ENCODE data around the gene OR13J1.

Gene OR13J1

DNA sequence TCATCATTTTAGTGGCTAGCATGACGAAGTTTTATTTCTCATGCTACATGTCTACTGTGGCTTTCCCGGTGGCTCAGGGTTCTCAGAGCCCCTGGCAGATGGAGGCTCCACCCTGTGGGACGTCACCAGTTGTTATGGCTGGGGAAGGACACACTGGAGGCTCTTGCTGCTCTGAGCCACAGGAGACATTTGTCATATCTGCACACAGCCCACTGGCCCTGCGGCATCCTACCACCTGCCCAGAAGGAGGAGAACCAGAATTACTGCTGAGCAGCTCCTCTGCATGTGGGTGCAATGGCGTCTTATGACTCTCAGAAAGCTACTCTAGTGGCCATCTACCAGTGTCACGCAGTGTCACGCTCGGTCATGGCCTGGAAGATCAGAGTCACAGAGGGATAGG, 6.6 kb downstream of the OR13J1 start:
- no peak for DNase-seq (ENCODE audit: low read depth)
- TF ChIP-seq, protein P1, sequence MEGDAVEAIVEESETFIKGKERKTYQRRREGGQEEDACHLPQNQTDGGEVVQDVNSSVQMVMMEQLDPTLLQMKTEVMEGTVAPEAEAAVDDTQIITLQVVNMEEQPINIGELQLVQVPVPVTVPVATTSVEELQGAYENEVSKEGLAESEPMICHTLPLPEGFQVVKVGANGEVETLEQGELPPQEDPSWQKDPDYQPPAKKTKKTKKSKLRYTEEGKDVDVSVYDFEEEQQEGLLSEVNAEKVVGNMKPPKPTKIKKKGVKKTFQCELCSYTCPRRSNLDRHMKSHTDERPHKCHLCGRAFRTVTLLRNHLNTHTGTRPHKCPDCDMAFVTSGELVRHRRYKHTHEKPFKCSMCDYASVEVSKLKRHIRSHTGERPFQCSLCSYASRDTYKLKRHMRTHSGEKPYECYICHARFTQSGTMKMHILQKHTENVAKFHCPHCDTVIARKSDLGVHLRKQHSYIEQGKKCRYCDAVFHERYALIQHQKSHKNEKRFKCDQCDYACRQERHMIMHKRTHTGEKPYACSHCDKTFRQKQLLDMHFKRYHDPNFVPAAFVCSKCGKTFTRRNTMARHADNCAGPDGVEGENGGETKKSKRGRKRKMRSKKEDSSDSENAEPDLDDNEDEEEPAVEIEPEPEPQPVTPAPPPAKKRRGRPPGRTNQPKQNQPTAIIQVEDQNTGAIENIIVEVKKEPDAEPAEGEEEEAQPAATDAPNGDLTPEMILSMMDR (conservative IDR thresholded peaks at IDR 0.05; ENCODE audit: low read length): no peak
- no peak overlapping the region for H3K4me3 ChIP-seq (ENCODE audit: low read length)

DNA sequence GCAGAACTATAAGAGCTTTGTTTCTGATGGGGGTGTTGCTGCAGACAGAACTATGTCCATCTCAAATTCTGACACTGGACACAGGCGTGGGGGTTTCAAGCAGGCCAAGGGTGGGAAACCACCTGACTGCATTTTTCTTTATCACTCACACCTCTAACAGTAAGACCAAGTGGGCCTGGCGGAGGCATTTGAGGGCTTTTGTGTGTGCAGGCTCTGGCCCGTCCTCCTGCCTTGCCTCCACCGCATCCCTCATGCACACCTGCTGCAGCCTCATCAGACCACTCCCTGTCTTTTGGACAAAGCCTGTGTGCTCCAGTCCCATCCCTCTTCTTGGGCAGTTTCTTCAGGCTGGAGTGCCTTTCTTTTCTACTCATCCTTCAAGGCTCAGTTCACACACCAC, 7.9 kb downstream of the OR13J1 start:
- H3K4me3 ChIP-seq (ENCODE audit: low read length): no peak overlapping the region
- TF ChIP-seq, protein P1 (conservative IDR thresholded peaks at IDR 0.05; ENCODE audit: low read length): no peak
- no peak for DNase-seq (ENCODE audit: low read depth)

DNA sequence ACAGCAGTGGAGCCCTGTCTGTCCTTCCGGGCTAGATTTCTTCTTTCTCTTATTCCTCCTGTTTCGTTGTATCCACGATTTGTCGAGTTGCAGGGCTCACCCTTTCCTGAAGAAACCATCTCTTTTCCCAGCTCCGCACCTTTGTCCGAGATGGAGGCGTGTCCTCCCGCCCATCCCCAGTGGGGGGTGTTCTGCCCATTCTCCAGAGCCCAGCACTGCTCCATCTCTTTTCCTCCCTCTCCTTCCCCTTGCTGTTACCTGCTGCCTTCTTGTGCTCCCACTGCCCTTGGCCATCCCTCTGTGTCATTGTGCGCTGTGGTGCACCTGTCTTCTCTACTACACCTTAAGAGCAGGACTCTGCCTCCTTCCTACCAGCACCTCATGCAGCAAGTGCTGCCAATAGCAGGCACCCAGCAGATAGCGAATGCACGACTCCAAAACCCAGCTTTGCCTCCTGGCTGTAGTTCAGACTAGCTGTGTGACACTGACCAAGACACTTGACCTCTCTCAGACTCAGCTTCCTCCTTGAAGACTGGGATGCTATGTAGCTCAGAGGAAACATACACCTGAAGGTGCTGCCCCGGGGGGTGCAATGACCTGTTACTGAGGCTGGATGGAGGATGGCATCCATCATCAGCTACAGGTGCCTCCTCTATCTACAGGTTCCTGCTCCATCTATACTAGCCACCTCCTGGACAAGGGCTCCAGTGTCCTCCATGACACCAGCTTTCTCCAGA, 8.9 kb downstream of the OR13J1 start:
- no peak overlapping the region for H3K4me3 ChIP-seq (ENCODE audit: low read length)
- TF ChIP-seq, protein P1 (conservative IDR thresholded peaks at IDR 0.05; ENCODE audit: low read length): no peak
- no peak for DNase-seq (ENCODE audit: low read depth)

DNA sequence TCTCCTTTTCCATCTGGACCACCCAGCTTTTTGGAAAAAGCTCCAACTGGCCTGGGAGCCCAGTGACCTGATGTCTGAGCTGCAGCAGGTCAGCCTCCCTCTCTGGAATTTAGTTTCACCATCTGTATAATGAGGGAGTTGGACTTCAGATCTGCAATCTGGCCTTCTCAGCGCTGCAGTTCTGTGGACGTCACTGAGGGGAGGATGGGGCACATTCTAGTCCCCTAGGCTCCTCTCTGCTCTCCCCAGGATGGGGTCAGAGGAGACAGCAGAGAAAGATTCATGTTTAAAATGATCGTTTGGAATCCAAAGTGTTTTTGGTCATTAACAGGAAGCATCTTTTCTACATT, 10.2 kb downstream of the OR13J1 start:
- H3K4me3 ChIP-seq (ENCODE audit: low read length): no peak overlapping the region
- DNase-seq (ENCODE audit: low read depth): peak; percentile 15
- TF ChIP-seq, protein P1 (conservative IDR thresholded peaks at IDR 0.05; ENCODE audit: low read length): no peak

DNA sequence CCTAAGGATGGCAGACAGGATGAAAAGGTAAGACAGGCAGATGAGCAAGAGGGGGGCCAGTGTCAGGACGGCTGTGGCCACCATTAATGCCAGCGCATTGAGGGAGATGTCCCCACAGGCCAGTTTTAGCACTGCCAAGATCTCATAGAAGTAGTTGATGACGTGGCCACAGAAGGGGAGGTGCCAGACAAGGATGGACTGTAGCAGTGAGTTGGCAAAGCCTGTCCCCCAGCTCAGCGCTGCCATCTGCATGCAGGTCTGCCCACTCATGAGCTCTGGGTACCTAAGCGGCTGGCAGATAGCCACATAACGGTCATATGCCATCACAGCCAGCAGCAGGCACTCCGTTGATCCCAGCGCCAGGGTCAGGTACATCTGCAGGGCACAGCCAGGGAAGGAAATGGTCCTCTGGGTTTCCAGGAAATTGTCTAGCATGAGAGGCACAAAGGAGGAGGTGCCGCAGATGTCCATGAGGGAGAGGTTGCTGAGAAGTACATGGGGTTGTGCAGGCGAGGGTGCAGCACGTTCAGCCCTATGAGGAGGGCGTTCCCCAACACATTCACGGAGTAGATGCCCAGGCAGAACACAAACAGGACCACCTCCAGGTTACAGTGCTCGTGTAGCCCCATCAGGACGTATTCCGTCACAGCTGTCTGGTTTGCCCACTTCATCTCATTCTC, 10.8 kb downstream of the OR13J1 start:
- peak; percentile 20 for DNase-seq (ENCODE audit: low read depth)
- no peak overlapping the region for H3K4me3 ChIP-seq (ENCODE audit: low read length)
- TF ChIP-seq, protein P1 (conservative IDR thresholded peaks at IDR 0.05; ENCODE audit: low read length): no peak

GRCh38 chr9:35858458-35858857, 11.7 kb downstream of the OR13J1 start:
- TF ChIP-seq, protein P1 (conservative IDR thresholded peaks at IDR 0.05; ENCODE audit: low read length): no peak
- DNase-seq (ENCODE audit: low read depth): no peak
- H3K4me3 ChIP-seq (ENCODE audit: low read length): no peak overlapping the region

GRCh38 chr9:35856882-35857281, 13.3 kb downstream of the OR13J1 start:
- no peak overlapping the region for H3K4me3 ChIP-seq (ENCODE audit: low read length)
- DNase-seq (ENCODE audit: low read depth): no peak
- TF ChIP-seq, protein P1 (conservative IDR thresholded peaks at IDR 0.05; ENCODE audit: low read length): no peak

All from AG10803 (cell line).